HTERT RPE-1 (cell line): ENCODE results near the gene NEURL1.
"Not testable (repeated sequence)": the region's sequence is repeated elsewhere in the genome, so short reads cannot be mapped to it uniquely, and the experiment has no call there.

Experiments
- in situ Hi-C: fragments of 300-500 bp; cut with MboI; formaldehyde crosslinking; loops from 4 replicates; pipeline ENCODE4 v1.14.3; 2020; ENCODE audit warnings: low sequenced_read_pairs

The NEURL1 gene

GRCh38 chr10:103492655-103493261 is 747 bp upstream of the NEURL1 start:
- in situ Hi-C loops = no loop called here

- in situ Hi-C loops = no loop called here
These were observed 692 bp downstream of the NEURL1 start for GRCh38 chr10:103493916-103494877.

GRCh38 chr10:103495321-103495720 is 1.8 kb downstream of the NEURL1 start:
- in situ Hi-C loops = no loop called here

- in situ Hi-C loops = no loop called here
These were observed 3.8 kb downstream of the NEURL1 start for GRCh38 chr10:103497161-103497915.

GRCh38 chr10:103498936-103499638 is 5.6 kb downstream of the NEURL1 start:
- in situ Hi-C loops = no loop called here

GRCh38 chr10:103499881-103500280 is 6.4 kb downstream of the NEURL1 start:
- in situ Hi-C loops = no loop called here

- in situ Hi-C loops = no loop called here
These were observed 7.0 kb downstream of the NEURL1 start for GRCh38 chr10:103500481-103500880.

GRCh38 chr10:103501186-103501585 is 7.7 kb downstream of the NEURL1 start:
- in situ Hi-C loops = no loop called here

- in situ Hi-C loops = no loop called here
These were observed 9.6 kb downstream of the NEURL1 start for GRCh38 chr10:103502849-103503660.

- in situ Hi-C loops = not testable (repeated sequence)
These were observed 10.3 kb downstream of the NEURL1 start for GRCh38 chr10:103503777-103504176.

GRCh38 chr10:103504181-103504783 is 10.8 kb downstream of the NEURL1 start:
- in situ Hi-C loops = no loop called here

- in situ Hi-C loops = no loop called here
These were observed 12.6 kb downstream of the NEURL1 start for GRCh38 chr10:103506061-103506460.

GRCh38 chr10:103507235-103508191 is 14.0 kb downstream of the NEURL1 start:
- in situ Hi-C loops = no loop called here

- in situ Hi-C loops = no loop called here
These were observed 16.7 kb downstream of the NEURL1 start for GRCh38 chr10:103510046-103510685.

GRCh38 chr10:103510791-103511752 is 17.6 kb downstream of the NEURL1 start:
- in situ Hi-C loops = no loop called here

GRCh38 chr10:103512166-103512565 is 18.7 kb downstream of the NEURL1 start:
- in situ Hi-C loops = no loop called here
